Right lobe of liver (tissue), 6 donors: ENCODE results near the gene RPA1. TPM values are rescaled to one million over a fixed set of nuclear protein-coding genes. Genes with fewer than 3 reads are reported as not detected.
"Not testable (repeated sequence)": the region's sequence is repeated elsewhere in the genome, so short reads cannot be mapped to it uniquely, and the experiment has no call there.

Experiments used
- ATAC-seq, 4 donors: fragments of 200-7000 bp; cut with Tn5 transposase; one replicate each; pipeline ENCODE4 v1.9.1; 2020; ENCODE audit warnings: mild to moderate bottlenecking in 4 of 4, moderate library complexity in 4 of 4
- DNase-seq, 3 donors: peaks; one replicate each; pipeline ENCODE4 v3.0.0-alpha.2; 2020
- H3K27ac ChIP-seq, 3 donors: fragments of 200-600 bp; one replicate each; pipeline ENCODE4 v1.8.0; 2022
- H3K27me3 ChIP-seq, 2 donors: fragments of 200-600 bp; one replicate each; pipeline ENCODE4 v1.8.0; 2022
- H3K36me3 ChIP-seq, 4 donors: fragments of 200-600 bp; sonication (generic) in 1 of 4; one replicate each; pipeline versions ENCODE4 v1.5.1 to v1.8.0; 2017 to 2022; ENCODE audit warnings: control low read depth in 1 of 4
- H3K4me1 ChIP-seq, 4 donors: fragments of 200-600 bp; sonication (generic) in 1 of 4; one replicate each; pipeline versions ENCODE4 v1.5.1 to v1.8.0; 2017 to 2022; ENCODE audit warnings: control low read depth in 1 of 4
- H3K4me3 ChIP-seq, 3 donors: fragments of 200-600 bp; one replicate each; pipeline ENCODE4 v1.8.0; 2022
- H3K9me3 ChIP-seq, 4 donors: fragments of 200-600 bp; sonication (generic) in 1 of 4; one replicate each; pipeline versions ENCODE4 v1.5.1 to v1.8.0; 2017 to 2022; ENCODE audit warnings: control low read depth in 1 of 4
- POLR2A ChIP-seq: fragments of 450-650 bp; IDR thresholded peaks from one replicate; pipeline ENCODE4 v1.6.1; 2017; ENCODE audit warnings: antibody characterized with exemption, mild to moderate bottlenecking
- WGBS: methylation state at CpG from one replicate; pipeline ENCODE4 v1.1.6; 2018; ENCODE audit warnings: low coverage, low lambda C conversion rate; ENCODE audit not compliant: insufficient coverage; ENCODE audit errors: missing lambda C conversion rate; 5-methylcytosine and 5-hydroxymethylcytosine counted together
- intact Hi-C, 2 donors: fragments of 100-400 bp; cut with DNase I; formaldehyde crosslinking; loops; one replicate each; pipeline versions ENCODE4 v1.11.2 to v1.14.1; 2022
- total RNA-seq, 6 experiments: library from RNA; depleted of rRNA in 2 of 6; stranded (reverse); fragments of >200 nt in 2 of 6; fragmentation: NEBNext Ultra II Directional in 3 of 6; extraction: Animal tissue kit (Norgen Biotek cat#: 25700) in 3 of 6; gene quantifications; one replicate each; pipeline versions ENCODE4 v1.1.0 to v1.2.4, GENCODE V29; 2016 to 2023
- TF ChIP-seq, protein P1 (sequence below), 4 donors: fragments of 200-600 bp in 3 of 4; fragments of 450-650 bp in 1 of 4; IDR thresholded peaks; one replicate each; pipeline versions ENCODE4 v1.5.1 to v1.8.0; 2016 to 2022; ENCODE audit warnings: antibody characterized with exemption in 4 of 4, mild to moderate bottlenecking in 2 of 4
- donor health status: DM: no; HTN: yes; CAD: no.
- donor health status: DM: no; HTN: no; CAD: no.
- donor health status: DM: no; HTN: no; CAD: no.
- donor health status: DM: no; HTN: yes; CAD: no.
- donor health status: DM: no; HTN: yes; CAD: no.

The RPA1 gene
- total RNA-seq, 6 experiments from 2014 or later = 10.9 to 35.5 (median 29.2) TPM

DNA sequence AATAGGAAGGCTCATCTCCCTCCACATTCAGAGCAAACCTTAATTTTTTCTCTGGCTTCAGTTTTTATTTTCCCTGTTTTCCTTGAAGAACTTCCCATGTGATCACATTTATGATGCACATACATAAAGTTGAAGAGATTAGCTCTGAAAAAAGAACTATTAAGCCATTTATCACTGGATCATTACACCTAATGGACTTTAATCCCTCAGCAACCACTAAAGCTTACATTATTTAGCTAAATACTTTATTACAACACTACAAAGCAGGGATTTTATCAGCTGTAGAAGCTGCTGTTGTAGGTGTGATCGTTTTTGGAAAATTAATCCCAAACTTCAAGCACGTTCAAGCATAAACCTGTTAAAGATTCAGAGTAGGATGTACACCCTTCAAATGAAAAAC is 21.2 kb upstream of the RPA1 start:
- no peak for TF ChIP-seq POLR2A
- TF ChIP-seq, protein P1, sequence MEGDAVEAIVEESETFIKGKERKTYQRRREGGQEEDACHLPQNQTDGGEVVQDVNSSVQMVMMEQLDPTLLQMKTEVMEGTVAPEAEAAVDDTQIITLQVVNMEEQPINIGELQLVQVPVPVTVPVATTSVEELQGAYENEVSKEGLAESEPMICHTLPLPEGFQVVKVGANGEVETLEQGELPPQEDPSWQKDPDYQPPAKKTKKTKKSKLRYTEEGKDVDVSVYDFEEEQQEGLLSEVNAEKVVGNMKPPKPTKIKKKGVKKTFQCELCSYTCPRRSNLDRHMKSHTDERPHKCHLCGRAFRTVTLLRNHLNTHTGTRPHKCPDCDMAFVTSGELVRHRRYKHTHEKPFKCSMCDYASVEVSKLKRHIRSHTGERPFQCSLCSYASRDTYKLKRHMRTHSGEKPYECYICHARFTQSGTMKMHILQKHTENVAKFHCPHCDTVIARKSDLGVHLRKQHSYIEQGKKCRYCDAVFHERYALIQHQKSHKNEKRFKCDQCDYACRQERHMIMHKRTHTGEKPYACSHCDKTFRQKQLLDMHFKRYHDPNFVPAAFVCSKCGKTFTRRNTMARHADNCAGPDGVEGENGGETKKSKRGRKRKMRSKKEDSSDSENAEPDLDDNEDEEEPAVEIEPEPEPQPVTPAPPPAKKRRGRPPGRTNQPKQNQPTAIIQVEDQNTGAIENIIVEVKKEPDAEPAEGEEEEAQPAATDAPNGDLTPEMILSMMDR (IDR thresholded peaks at IDR 0.05) = no peak
- intact Hi-C loops = no loop called here
- Histone ChIP-seq H3K27me3 (no peaks in the 10 kb centered on the region), H3K4me1 (peaks cover 0 to 27% (median 9%) of the 10 kb centered on the region in 4 donors), H3K36me3 (peaks cover 0 to 4% (median 0%) of the 10 kb centered on the region in 4 donors), H3K4me3 (no peak overlapping the region), H3K27ac (peak overlapping the region; percentile 33 to 59 (median 50)), H3K9me3 (no peaks in the 10 kb centered on the region)
- DNase-seq (no peak), ATAC-seq (peak; percentile 40 to 56 (median 48))
- 45% methylated on average over 2 of the region's 2 CpGs for WGBS

DNA sequence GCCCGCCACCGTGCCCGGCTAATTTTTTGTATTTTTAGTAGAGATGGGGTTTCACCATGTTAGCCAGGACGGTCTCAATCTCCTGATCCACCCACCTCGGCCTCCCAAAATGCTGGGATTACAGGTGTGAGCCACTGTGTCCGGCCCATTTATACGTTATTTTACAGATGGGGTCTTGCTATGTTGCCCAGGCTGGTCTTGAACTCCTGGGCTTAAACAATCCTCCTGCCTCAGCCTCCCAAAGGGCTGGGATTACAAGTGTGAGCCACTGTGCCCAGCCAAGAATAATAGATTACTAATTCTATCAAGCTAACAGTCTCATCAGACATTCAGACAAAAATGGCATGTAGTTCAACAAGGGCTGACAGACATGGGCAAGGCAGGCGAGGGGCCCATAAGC is 20.0 kb upstream of the RPA1 start:
- not testable (repeated sequence) for DNase-seq
- peak in 1 of 4 donors; percentile 4 for ATAC-seq
- 92% methylated on average over 7 of the region's 8 CpGs for WGBS

DNA sequence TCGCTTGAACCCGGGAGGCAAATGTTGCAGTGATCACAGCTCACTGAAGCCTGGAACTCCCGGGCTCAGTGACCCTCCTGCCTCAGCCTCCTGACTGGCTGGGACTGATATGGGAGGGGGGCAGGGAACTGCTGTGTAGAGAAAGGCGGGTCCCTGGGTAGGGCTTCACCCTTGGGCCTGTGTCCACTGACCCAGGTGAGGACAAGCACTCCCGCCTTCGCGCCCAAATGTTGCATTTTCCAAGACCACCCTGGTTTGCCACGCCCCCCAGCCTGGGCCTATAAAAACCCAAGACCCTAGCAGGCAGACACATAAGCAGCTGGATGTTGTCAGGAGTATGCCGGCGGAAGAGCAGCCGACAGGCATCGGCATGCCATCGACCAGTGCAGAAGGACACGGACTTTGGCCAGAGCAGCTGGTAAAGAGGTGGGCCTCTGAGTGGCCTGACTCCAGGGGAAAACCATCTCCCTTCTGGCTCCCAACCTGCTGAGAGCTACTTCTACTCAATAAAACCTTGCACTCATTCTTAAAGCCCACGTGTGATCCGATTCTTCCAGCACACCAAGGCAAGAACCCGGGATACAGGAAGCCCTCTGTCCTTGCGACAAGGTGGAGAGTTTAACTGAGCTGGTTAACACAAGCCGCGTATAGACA is 19.2 kb upstream of the RPA1 start:
- Histone ChIP-seq H3K36me3 (peaks cover 0 to 4% (median 0%) of the 10 kb centered on the region in 4 donors), H3K4me1 (peaks cover 0 to 27% (median 9%) of the 10 kb centered on the region in 4 donors), H3K9me3 (no peaks in the 10 kb centered on the region), H3K27me3 (no peaks in the 10 kb centered on the region), H3K4me3 (peak overlapping the region in 1 of 3 donors; percentile 9), H3K27ac (peak overlapping the region; percentile 63 to 74 (median 69))
- ATAC-seq (peak; percentile 92 to 97 (median 95)), DNase-seq (peak; percentile 79 to 85 (median 82))
- 23% methylated on average over 15 of the region's 20 CpGs for WGBS
- TF ChIP-seq, protein P1 (IDR thresholded peaks at IDR 0.05) = no peak
- TF ChIP-seq POLR2A = peak; percentile 49
- intact Hi-C loops = no loop called here

More for the DNA sequence above, 20.0 kb upstream of the RPA1 start:
- intact Hi-C loops, H3K27me3 ChIP-seq, H3K4me3 ChIP-seq, H3K9me3 ChIP-seq, H3K36me3 ChIP-seq: not testable (repeated sequence)
- peaks cover 0 to 27% (median 9%) of the 10 kb centered on the region in 4 donors for H3K4me1 ChIP-seq
- peak overlapping the region; percentile 63 to 74 (median 69) for H3K27ac ChIP-seq

DNA sequence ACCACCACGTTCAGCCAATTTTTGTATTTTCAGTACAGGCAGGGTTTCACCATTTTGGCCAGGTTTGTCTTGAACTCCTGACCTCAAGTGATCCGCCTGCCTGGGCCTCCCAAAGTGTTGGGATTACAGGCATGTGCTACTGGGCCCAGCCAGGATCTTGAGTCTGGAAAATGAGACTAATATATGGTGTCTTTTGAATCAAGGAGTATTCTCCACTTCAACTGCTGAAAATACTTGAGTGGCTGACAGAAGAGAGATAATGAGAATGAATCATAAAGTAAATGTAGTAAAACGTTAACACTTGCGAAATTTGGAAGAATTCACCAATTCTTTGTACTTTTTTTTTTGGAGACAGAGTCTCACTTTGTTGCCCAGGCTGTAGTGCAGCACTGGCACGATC is 16.7 kb upstream of the RPA1 start:
- intact Hi-C loops = no loop called here
- WGBS = 50% methylated on average over 5 of the region's 5 CpGs
- Histone ChIP-seq H3K9me3 (no peaks in the 10 kb centered on the region), H3K27ac (no peak overlapping the region), H3K27me3 (no peaks in the 10 kb centered on the region), H3K36me3 (peaks cover 0 to 4% (median 0%) of the 10 kb centered on the region in 4 donors), H3K4me1 (peaks cover 0 to 26% (median 9%) of the 10 kb centered on the region in 4 donors), H3K4me3 (no peak overlapping the region)
- DNase-seq (no peak), ATAC-seq (no peak)
- TF ChIP-seq POLR2A = no peak
- TF ChIP-seq, protein P1 (IDR thresholded peaks at IDR 0.05) = no peak

GRCh38 chr17:1820528-1821252 is 9.1 kb upstream of the RPA1 start:
- ATAC-seq (no peak), DNase-seq (no peak)
- Histone ChIP-seq H3K27ac (no peak overlapping the region), H3K4me3 (no peak overlapping the region), H3K9me3 (no peaks in the 10 kb centered on the region), H3K27me3 (no peaks in the 10 kb centered on the region), H3K36me3 (peaks cover 0 to 7% (median 2%) of the 10 kb centered on the region in 4 donors), H3K4me1 (no peaks in the 10 kb centered on the region)
- TF ChIP-seq POLR2A = no peak
- TF ChIP-seq, protein P1 (IDR thresholded peaks at IDR 0.05) = no peak
- WGBS = 48% methylated on average over 7 of the region's 7 CpGs
- intact Hi-C loops = no loop called here
